Glutamatergic neuron (in vitro differentiated cells): ENCODE results near the gene AGPAT3. TPM values are rescaled to one million over a fixed set of nuclear protein-coding genes. Genes with fewer than 3 reads are reported as not detected.
"Not testable (repeated sequence)": the region's sequence is repeated elsewhere in the genome, so short reads cannot be mapped to it uniquely, and the experiment has no call there.

Source experiments
- DNase-seq: peaks from one replicate; pipeline ENCODE4 v3.0.0; 2022
- H3K27ac Mint-ChIP-seq: one replicate; pipeline ENCODE4 v1.8.0; 2020; ENCODE audit warnings: mild to moderate bottlenecking, mixed read lengths, inconsistent platforms; ENCODE audit not compliant: unreplicated experiment
- H3K27me3 Mint-ChIP-seq: one replicate; pipeline ENCODE4 v1.8.0; 2020; ENCODE audit warnings: mild to moderate bottlenecking, moderate library complexity, mixed read lengths, inconsistent platforms; ENCODE audit not compliant: unreplicated experiment
- H3K36me3 Mint-ChIP-seq: one replicate; pipeline ENCODE4 v1.8.0; 2020; ENCODE audit warnings: mild to moderate bottlenecking, mixed read lengths, inconsistent platforms; ENCODE audit not compliant: unreplicated experiment
- H3K4me1 Mint-ChIP-seq: one replicate; pipeline ENCODE4 v1.8.0; 2020; ENCODE audit warnings: mild to moderate bottlenecking, low read depth, mixed read lengths, inconsistent platforms; ENCODE audit not compliant: unreplicated experiment
- H3K4me3 Mint-ChIP-seq: one replicate; pipeline ENCODE4 v1.8.0; 2020; ENCODE audit warnings: mild to moderate bottlenecking, mixed read lengths, inconsistent platforms; ENCODE audit not compliant: unreplicated experiment
- H3K9me3 Mint-ChIP-seq: one replicate; pipeline ENCODE4 v1.8.0; 2020; ENCODE audit warnings: mild to moderate bottlenecking, moderate library complexity, mixed read lengths, inconsistent platforms; ENCODE audit not compliant: unreplicated experiment
- CTCF ChIP-seq: fragments of 200-600 bp; sonication (generic); IDR thresholded peaks from one replicate; pipeline ENCODE4 v1.5.0; 2021; ENCODE audit not compliant: partially characterized antibody, unreplicated experiment
- total RNA-seq: library from RNA; stranded (reverse); fragmentation: NEBNext Ultra II Directional; extraction: Animal tissue kit (Norgen Biotek cat#: 25700); gene quantifications from one replicate; pipeline ENCODE4 v1.2.1, GENCODE V29; 2021; ENCODE audit not compliant: unreplicated experiment

Gene AGPAT3
- total RNA-seq, 1 donor from 2014 or later = 12.6 TPM

GRCh38 chr21:43819511-43820405 is 45.3 kb upstream of the AGPAT3 start:
- H3K27me3 Mint-ChIP-seq = peaks cover 5% of the 10 kb centered on the region
- H3K36me3 Mint-ChIP-seq = peaks cover 8% of the 10 kb centered on the region
- no peak overlapping the region for H3K4me3 Mint-ChIP-seq
- DNase-seq = no peak
- no peak overlapping the region for H3K27ac Mint-ChIP-seq
- no peaks in the 10 kb centered on the region for H3K4me1 Mint-ChIP-seq
- TF ChIP-seq CTCF = no peak
- peaks cover 10% of the 10 kb centered on the region for H3K9me3 Mint-ChIP-seq

- DNase-seq = no peak
- Mint-ChIP-seq H3K27me3 (peaks cover 5% of the 10 kb centered on the region), H3K27ac (no peak overlapping the region), H3K4me3 (no peak overlapping the region), H3K9me3 (peaks cover 10% of the 10 kb centered on the region), H3K36me3 (peaks cover 8% of the 10 kb centered on the region), H3K4me1 (no peaks in the 10 kb centered on the region)
- TF ChIP-seq CTCF = no peak
Measured at GRCh38 chr21:43820466-43820865, 44.6 kb upstream of the AGPAT3 start.

- H3K36me3 Mint-ChIP-seq, H3K4me3 Mint-ChIP-seq, H3K27me3 Mint-ChIP-seq, H3K9me3 Mint-ChIP-seq, H3K4me1 Mint-ChIP-seq, DNase-seq, H3K27ac Mint-ChIP-seq: not testable (repeated sequence)
Measured at GRCh38 chr21:43822166-43822565, 42.9 kb upstream of the AGPAT3 start.

GRCh38 chr21:43822741-43823140 is 42.3 kb upstream of the AGPAT3 start:
- not testable (repeated sequence) for H3K4me1 Mint-ChIP-seq, DNase-seq, H3K27me3 Mint-ChIP-seq, H3K27ac Mint-ChIP-seq, H3K4me3 Mint-ChIP-seq, H3K36me3 Mint-ChIP-seq, H3K9me3 Mint-ChIP-seq

GRCh38 chr21:43824333-43825241 is 40.4 kb upstream of the AGPAT3 start:
- H3K27me3 Mint-ChIP-seq = peaks cover 2% of the 10 kb centered on the region
- H3K36me3 Mint-ChIP-seq = peaks cover 5% of the 10 kb centered on the region
- TF ChIP-seq CTCF = no peak
- no peak for DNase-seq
- peaks cover 6% of the 10 kb centered on the region for H3K9me3 Mint-ChIP-seq
- H3K27ac Mint-ChIP-seq = no peak overlapping the region
- H3K4me1 Mint-ChIP-seq = peaks cover 2% of the 10 kb centered on the region
- no peak overlapping the region for H3K4me3 Mint-ChIP-seq
